ENCODE measurements around the gene SLC25A43.
"Not testable (repeated sequence)": the region's sequence is repeated elsewhere in the genome, so short reads cannot be mapped to it uniquely, and the experiment has no call there.

SLC25A43 gene

GRCh38 chrX:119468551-119469312 is 69.6 kb downstream of the SLC25A43 start:
- peak; percentile 80 for DNase-seq (ENCODE audit: low spot score)

- no peak for DNase-seq (ENCODE audit: low spot score)
Measured at GRCh38 chrX:119469313-119469635, 70.1 kb downstream of the SLC25A43 start.

- DNase-seq (ENCODE audit: low spot score): no peak
Measured at GRCh38 chrX:119474615-119475388, 75.7 kb downstream of the SLC25A43 start.

- no peak for DNase-seq (ENCODE audit: low spot score)
Measured at GRCh38 chrX:119475389-119476101, 76.4 kb downstream of the SLC25A43 start.

GRCh38 chrX:119477812-119478232 is 78.7 kb downstream of the SLC25A43 start:
- DNase-seq (ENCODE audit: low spot score): no peak

- DNase-seq (ENCODE audit: low spot score): no peak
Measured at GRCh38 chrX:119478504-119478903, 79.4 kb downstream of the SLC25A43 start.

GRCh38 chrX:119479845-119480244 is 80.7 kb downstream of the SLC25A43 start:
- no peak for DNase-seq (ENCODE audit: low spot score)

- no peak for DNase-seq (ENCODE audit: low spot score)
Measured at GRCh38 chrX:119481323-119481801, 82.2 kb downstream of the SLC25A43 start.

GRCh38 chrX:119482041-119482440 is 82.9 kb downstream of the SLC25A43 start:
- no peak for DNase-seq (ENCODE audit: low spot score)

- peak; percentile 29 for DNase-seq (ENCODE audit: low spot score)
Measured at GRCh38 chrX:119482481-119483480, 83.6 kb downstream of the SLC25A43 start.

- DNase-seq (ENCODE audit: low spot score): no peak
Measured at GRCh38 chrX:119486745-119487144, 87.6 kb downstream of the SLC25A43 start.

GRCh38 chrX:119487766-119488165 is 88.6 kb downstream of the SLC25A43 start:
- DNase-seq (ENCODE audit: low spot score): not testable (repeated sequence)

- DNase-seq (ENCODE audit: low spot score): no peak
Measured at GRCh38 chrX:119488749-119489148, 89.6 kb downstream of the SLC25A43 start.

- no peak for DNase-seq (ENCODE audit: low spot score)
Measured at GRCh38 chrX:119489212-119490074, 90.3 kb downstream of the SLC25A43 start.

- no peak for DNase-seq (ENCODE audit: low spot score)
Measured at GRCh38 chrX:119492463-119492862, 93.3 kb downstream of the SLC25A43 start.

- DNase-seq (ENCODE audit: low spot score): not testable (repeated sequence)
Measured at GRCh38 chrX:119493851-119494495, 94.8 kb downstream of the SLC25A43 start.

GRCh38 chrX:119495734-119496726 is 96.9 kb downstream of the SLC25A43 start:
- no peak for DNase-seq (ENCODE audit: low spot score)

- no peak for DNase-seq (ENCODE audit: low spot score)
Measured at GRCh38 chrX:119497185-119497584, 98.0 kb downstream of the SLC25A43 start.
